Stimulated activated CD4-positive, alpha-beta T cell treated with anti-CD3 and anti-CD28 coated beads, Interleukin-12 subunit alpha, Interleukin-12 subunit beta, amount 100 ng/mL, for 24 hours (primary cell): ENCODE measurements around the gene ADAMTS2.

Source experiments
- DNase-seq, 2 experiments: peaks; one replicate each; pipeline ENCODE4 v3.0.0-alpha.2; 2020; ENCODE audit warnings: low read depth in 2 of 2

ADAMTS2 gene

DNA sequence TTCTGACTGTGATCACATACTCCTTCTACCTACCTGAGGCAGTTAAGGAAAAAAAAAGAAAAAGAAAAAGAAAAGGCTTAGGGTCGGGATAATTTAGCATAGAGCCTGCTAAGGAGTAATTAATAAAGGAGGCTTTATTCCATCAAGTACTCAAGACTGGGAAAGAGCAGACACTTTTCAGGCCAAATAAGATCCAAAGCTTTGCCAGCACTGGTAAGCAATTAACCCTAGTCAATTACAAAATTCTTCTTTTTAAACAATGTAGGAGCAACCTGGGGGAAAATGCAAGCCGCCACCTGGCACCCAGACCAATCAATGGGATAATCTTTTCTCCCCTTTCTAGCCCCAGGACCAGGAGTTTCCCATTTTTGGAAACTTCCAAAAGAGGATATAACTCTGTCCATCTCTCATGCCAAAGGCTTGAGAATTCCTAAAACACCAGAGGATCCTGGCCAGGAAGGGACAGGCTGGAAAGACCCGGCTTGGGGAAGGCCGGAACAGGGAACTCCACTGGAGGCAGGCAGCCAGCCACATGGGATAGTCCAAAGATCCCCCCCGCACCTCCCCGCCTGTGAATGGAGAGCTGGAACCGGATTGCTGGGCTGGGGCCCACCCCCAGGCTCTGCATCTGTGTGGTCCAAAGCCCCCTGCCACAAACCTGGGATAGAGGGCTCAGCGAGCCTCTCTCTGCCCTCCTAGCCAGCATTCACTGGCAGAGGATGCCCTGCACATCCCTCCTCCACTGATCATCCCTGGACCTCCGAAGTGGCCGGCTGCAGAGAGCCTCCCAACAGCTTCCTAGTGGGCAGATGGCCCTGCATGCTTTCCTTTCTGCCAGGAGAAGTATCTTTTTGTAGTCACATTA is 167.3 kb downstream of the ADAMTS2 start:
- DNase-seq: no peak

DNA sequence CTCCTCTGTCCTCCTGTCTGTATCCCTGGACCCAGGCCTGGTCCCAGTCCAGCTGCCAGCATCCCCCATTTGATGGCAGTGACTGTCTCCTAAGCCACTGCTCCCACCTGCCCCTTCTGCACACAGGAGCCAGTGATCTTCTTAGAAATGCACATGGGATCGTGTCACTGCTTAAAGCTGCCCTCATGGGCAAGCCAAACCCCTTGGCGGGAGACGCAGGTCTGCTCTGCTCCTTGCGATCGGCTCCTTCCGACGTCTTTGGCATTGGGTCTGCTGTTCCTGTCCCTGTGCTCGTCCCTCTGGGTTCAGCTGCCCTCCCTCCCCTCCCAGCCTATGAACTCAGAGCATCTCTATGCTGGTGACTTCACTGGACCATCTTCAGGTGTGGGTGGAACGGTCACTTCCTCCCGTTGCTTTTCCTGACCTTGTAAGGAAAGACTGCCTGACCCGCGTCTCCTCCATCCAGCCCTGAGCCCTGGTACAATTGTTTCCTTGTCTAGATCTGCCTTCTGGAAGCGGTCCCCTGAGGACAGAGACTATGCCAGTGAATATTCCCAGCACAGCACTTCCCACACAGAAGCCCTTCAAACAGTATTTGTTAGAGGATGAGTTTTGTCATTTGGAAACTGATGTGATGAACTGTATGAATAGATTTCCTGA is 168.6 kb downstream of the ADAMTS2 start:
- DNase-seq: no peak

DNA sequence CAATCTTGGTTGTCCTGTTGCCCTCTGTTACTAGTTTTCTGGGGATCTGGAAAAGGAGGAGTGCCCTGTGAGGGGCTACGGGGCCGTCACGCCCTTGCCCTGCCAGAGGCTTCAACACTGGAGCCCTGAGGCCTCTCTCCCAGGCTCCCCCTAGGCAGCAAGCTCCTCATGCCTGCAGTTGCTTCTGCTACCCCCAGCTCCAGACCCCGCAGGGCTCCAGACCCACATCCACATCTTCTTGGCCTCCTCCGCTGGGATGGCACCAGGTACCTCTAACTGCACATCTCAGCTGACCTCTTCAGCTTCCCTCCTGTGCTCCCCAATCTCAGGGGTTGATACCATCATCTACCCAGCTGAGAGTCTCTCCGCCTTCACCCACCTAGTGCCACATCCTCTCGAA is 169.1 kb downstream of the ADAMTS2 start:
- DNase-seq: no peak

DNA sequence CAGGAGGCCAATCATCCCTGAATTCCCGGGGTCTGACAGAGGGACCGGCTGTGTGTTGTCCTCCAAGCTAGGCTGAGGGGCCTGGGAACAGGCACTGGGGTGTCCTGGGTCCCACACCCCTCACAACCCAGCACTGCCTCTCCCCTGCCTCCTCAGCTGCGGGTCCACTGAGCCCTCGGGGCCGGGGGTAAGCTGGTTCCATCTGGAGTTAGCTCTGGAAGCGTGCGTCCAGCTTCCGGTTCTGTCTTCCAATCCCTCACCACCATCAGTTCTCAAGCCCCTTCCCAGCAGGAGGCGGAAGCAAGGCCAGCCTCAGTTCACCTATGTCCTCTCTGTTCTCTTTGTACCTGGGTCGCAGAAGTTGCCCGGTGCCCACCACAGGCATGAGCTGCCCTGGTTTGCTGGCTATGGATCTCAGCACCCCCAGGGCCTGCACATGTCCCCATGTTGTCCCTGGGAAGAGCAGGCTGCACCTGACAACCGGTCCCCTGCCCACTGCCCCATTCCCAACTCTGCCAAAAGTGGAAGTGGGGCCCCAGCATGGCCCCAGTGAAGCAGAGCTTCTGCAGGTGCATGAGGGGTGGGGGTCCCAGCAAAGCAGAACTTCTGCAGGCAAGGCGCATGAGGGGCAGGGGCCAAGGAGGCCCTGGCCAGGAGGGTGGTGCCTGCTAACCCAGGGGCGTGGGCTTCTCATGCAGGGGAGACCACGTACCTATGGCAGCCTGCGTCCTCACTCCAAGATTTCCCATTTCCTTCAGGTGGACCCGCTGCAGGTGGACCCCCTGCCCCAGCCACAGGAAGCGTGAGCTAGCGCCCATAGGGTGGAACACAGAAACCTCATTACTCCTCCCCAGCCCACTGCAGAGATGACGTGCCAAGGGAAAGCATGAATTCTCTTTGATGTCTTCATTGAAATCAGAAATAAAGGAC is 173.2 kb downstream of the ADAMTS2 start:
- DNase-seq: no peak

DNA sequence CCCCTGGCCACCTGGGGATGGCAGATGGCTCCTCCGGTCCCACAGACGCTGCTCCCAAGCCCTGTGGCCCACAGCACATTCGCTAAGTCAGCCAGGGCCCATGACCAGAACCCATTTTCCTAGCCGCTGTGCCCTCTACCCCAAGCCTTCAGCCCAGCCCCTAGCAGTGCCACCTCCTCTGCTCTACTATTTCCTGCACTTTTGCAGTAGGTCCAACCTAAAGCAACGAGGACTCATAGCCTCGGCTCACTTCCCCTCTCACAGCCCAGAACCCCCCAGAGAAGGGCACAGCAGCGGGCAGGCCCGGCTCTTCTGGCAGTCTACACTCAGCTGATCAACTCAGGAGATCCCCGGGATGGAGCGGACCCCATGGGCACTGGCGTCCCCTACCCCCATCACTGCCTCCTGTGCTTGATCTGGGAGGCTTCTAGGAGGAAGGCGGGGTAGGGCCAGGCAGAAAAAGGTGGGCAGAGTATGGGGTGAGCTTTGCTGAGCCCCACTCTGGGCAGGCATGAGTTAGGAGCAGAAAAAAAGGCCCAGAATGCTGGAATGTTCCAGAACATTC is 173.9 kb downstream of the ADAMTS2 start:
- no peak for DNase-seq

DNA sequence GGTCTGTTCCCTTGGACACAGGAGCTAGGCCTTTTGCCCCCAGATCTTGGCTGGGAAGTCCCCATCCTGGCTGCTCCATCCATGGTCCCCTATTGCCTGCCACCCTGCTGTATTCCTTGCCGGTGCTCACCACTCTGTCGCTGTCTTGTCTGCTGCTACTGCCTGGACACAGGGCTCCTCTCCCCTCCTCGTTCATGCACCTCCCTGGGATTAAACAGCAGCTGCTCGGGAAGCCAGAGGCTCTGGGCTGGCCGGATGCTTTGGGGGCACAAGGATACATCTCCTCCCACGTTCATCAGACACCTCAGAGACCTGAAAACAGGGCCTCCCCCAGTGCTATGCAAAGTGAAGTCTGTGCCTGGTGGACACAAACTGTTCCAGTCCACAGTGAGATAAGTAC is 174.7 kb downstream of the ADAMTS2 start:
- no peak for DNase-seq

DNA sequence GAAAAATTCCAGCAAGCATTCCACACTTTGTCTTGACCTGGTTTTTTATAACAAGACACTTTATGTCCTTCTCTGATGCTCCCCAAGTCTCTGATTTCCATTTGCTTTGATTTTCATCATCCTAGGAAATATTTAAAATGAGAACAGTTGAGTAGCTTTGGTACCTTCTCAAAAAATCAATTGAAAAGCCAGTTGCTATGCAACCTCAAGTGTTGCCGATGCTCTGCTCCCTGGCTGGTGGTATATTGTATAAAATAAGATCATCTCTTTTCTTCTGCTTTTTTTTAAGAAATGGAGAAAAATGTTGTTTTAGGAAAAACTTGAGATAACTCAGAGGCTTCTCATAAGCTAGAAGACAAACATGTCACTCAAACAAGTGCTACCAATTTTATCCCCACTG is 175.4 kb downstream of the ADAMTS2 start:
- no peak for DNase-seq

DNA sequence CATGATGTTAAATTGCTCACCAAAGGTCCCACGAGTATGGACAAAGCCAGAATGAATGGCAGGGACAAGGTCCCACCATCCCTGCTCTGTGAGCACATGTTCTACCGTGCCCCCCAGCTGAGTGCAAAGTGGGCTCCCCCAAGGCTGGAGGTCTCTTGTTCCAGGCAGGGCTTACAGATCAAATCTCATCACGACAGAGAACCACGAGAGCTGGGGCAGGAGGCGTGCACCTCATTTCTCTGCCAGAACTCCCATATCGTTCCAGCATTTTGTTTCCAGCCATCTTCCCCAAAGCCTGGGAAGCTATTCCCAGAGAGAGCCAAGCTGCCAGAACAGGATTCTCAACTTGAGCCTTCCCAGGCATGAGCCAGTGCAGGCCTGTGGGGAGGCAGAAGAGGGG is 176.6 kb downstream of the ADAMTS2 start:
- no peak for DNase-seq

DNA sequence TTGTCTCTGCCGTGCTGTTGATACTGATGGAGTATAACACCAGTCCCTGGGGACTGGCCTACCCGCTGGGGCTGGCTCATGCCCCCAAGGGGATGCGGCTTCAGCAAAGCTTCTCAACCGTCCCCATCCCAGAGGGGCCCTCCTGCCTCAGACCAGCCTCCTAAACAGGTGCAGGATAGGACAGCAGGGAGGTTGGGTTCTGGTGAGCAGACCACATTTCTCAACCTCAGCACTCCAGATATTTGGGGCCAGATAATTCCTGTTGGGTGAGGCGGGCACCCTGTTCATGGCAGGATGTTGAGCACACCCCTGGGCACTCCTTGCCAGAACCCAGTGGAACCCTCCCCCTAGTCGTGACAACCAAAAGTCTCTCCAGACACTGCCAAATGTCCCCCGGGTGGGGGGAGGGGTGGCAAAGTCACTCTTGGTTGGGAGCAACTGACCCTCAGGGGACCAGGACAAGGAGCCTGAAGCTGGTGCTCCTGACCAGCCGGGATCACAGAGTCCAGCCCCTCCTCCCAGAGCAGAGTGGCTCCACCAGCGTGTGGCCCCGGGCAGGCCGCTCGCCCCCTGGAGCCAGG is 177.3 kb downstream of the ADAMTS2 start:
- no peak for DNase-seq

DNA sequence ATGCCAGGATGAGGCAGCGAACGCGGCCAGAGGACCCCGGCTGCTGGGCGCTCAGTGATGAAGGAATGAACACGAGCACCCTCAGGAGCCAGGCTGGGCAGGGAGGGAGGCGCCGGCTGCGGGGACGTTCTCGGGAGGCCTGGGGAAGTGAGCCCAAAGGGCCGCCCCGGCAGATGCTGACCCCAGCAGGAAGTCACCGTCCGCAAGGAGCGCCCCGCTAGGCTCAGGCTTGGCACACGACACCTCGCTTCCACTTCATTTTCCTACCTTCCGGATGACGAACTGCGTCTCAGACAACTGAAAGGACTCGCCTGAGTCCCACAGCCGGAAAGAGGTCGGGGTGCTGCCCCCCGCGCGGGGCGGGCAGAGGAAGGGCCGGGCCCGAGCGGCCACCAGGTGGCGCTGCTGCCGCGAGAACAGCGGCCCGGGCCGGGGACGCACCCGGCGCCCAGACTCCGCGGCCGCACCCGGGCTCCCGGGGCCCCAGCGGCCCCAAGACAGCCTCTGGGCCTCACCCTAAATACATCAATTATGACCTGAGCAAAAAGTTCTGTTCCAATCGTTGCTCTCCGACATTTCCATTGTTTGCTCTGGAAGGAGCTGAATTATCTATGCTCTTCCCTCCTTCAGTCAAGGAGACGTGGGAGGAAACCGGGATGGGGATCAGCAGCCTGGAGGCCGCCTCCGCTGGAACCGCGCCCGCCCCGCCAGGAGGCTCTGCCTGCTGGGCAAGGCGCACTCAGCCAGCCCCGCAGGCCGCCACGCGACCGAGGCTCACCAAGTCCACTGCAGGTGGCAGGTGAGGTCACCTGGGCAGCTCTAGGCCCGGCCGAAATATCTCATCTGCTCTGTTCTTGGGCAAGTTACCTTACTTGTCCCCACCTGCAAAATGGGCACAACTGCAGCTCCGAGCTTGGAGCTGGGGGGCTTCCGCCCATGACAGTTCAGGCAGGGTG is 178.1 kb downstream of the ADAMTS2 start:
- peak; percentile 31 to 47 for DNase-seq

DNA sequence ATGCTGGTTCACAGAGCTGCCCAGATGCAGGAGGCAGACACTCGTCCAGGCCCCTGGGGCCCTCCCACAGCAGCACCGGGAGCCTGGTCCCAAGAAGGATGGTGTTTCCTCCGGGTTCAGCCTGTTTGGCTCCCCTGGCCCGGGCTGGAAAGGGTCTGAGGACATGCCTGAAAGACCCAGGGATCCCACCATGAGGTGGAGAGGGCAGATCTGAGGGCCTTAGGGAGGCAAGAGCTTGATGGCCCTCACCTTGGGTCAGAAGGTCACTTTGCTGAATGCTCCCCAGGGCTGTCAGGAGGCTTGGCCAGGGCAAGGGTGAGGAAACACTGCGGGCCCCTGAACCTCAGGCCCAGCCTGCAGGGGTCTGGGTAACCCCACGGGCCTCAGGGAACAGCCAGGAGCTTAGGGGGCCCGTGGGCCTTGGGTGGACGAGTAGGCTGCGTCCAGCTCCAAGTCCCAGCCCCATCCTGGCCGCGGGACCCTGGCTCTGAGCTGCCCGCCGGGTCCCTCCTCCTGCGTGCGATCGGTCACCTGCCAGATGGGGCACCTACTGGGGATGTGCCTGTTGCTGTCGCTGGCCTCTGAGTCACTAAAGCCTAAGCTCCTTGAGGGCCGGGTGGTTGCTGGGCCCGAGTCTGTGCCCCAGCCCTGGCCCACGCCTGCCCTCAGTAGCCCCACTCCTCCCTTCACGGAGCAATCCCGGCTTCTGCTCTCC is 178.9 kb downstream of the ADAMTS2 start:
- no peak for DNase-seq

DNA sequence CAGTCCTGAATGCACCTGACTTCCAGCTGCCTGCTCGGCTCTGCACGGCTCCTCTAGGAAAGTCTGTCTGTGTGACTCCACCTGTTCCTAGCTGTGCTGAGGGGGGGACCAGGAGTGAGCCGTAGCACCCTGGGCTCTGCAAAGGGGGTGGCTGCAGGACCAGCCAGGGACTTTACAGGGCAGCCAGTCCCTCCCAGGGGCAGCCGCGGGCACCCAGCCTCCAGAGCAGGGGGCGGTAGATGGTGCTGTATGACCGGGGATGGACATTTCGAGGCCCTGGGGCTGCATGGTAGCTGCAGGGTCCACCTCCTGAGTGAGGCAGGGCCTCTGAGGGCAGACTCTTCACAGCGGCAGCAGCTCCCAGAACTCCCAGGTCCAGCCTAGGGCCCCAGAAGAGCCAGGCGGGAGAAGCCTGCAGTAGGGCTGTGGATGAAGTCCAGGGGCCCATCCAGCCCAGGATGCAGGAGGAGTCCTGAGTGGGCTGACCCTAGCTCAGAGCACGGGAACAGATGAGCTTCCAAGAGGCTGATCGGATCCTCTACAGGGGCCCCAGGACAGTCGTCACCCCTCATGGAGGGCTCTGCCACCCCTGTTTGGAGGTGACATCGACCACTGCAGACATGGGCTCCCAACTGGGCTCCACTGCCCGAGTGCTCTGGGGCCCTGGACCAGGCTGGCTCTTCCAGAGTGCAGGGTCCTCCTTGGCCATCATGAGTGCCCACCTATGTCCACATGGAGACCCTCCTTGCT is 179.7 kb downstream of the ADAMTS2 start:
- no peak for DNase-seq

DNA sequence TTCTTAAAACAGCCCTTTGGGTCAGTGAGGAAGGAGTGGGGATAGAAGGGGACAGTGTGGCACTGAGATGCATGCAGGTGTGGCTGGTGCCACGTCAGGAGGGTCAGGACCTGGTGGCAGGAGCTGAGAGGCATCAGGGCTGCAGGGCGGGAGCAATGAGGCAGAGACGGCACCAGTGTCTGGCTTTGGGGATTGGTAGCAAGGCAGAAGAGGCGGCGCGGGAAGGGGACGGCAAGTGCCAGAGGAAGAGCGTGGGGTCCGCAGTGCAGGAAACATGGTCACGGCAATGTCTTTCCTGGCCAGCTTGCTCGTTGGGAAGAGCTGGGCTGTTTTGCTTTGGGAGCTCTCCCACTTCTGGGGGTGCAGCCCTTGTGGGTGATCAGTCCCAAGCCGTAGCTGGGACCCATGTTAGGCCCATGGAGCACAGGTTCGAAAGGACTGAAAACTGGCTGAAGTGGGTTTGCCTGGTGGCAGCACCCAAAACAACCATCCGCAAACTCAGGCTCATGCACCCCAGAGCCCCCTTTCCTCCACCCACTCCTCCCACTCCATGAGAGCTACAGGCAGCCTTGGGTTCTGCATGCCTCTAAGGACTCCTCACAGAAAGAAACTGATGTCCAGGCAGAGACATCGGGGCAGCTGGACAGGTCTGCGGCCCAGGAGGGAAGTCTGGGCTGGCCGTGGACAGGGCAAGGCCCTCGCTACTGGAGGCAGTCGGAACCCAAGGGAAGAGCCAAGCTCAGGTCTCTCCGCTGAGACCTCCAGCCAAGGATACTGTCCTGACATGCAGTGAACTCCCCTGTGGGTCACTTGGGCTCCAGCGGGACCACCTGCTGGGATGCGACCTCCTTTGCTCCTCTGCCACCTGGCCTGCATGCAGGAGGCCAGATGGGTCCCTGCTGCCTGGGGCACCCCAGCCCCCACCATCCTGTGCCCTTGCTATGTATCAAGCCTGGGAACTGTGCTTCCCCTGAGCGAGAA is 180.6 kb downstream of the ADAMTS2 start:
- no peak for DNase-seq

DNA sequence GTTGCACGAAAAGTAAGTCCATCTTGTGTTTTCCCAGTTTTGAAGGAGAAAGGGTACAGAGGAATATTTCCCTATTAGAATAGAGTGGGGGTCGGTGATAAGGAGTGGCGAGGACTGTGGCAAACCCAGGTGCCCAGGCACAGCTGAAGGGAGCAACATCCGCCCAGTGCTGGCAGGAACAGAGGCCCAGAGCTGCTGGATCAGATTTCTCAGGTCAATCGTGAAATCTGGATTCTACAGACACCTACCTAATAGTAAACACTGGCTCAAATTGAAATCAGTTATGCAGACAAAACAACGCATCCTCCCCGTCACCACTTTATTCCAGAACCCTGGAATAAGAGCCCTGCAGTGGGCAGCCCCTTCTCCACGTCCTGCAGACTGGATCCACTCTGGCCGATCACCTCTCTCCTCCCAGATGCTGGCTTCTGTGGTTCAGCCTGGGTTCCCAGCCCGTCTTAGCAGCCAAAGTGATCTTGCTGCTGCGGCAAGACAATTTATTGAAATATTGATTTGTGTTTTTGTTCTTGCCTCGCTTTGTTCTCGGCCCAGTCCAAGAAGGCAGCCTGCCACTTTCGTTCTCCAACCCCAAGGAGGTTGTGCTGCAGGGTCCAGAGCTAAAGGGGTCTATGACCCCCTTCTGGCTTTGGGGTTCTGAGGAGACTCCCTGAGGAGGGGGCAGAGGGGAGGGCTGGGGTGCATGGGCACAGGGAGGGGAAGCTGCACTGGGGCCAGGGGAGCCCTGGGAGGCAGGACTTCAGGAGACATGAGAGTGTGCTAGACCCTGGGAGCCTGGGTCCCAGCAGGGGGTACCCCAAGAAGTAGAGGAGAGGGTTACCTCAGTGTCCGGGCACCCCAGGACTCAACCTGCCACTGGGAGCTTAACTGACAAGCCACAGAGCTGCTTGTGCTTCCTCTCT is 181.8 kb downstream of the ADAMTS2 start:
- DNase-seq: no peak

DNA sequence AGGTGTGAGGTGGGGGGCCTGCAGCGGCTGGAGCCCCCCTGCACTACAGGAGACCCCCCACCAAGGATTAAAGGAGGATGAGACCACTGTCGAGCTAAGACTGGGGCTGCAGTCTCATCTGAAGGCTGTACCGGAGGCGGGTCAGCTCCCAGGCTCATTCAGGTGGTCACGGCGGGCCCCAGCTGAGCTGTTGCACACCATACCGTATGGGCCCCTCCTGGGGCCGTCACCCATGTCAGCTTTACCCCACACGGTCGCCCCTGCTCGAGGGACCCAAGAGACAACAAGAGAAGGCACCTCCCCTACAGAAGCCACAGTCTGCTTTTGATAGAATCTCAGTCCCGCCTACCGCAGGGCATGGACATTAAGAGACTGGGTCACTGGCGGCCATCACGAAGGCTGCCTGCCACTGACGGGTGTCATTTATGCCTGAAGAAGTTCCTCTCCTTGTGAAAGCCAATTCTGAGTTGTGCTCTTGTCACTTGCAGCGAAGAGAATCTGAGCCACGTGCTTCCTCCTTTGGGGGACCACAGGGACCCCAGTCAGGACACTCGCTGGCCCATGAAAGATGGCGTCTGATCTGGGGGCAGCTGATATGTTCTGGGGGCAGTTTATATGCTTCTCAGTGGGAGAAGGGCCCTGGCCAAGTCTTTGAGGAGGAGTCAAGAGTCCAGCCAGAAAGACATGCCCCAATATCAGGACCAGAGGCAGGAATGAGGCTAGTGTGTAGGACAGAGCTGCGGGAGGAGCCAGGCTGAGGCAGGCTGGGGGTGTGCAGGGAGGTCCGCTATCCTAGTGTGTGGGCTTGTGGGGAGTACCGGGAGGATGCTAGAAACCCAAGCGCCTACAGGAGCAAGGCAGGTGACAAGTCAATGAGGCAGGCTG is 182.7 kb downstream of the ADAMTS2 start:
- no peak for DNase-seq

DNA sequence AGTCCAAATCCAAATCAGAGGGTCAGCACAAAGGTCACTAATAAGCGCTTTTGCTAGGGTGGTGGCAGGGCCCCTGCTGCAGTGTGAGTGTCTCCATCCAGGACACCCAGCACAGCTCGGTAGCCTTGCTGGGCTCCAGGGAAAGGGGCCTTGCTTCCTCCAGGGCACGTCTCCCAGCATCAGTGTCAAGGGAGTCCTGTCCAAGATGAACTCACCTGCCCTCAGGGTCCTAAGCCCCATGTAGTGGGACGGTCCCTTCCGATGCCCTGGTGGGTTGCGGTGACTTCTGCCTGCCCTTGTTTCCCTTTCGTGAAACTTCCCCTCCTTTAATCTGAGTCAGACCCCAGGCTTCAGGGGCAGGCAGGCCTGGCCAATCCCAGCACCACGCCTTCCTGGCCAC is 183.4 kb downstream of the ADAMTS2 start:
- DNase-seq: no peak
